NCI-H1417 (cell line): ENCODE data around the gene ATP8B4.

ENCODE experiments used
- DNase-seq, 3 experiments: peaks; one replicate each; lab custom pipeline; 2025; lab: John Stamatoyannopoulos, UW

The ATP8B4 gene

DNA sequence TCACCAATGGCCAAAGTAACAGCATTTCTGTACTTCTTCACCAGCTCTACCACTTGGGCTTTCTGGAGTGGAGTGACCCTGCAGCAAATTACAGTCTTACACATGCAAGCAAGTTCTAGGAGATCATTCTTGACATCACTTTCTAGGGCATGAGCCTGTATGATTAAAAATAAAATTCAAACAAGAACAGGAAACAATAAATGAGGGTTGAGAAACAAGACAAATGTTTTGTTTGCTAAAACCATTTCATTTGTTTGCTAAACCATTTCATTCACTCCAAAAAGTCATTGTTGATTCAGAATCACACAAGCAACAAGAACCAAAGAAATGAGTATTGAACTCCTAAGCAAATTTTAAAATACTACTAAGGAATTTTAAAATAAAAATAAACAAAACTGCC is 220.9 kb downstream of the ATP8B4 start:
- DNase-seq, result peak in 1 of 3 experiments; percentile 4

DNA sequence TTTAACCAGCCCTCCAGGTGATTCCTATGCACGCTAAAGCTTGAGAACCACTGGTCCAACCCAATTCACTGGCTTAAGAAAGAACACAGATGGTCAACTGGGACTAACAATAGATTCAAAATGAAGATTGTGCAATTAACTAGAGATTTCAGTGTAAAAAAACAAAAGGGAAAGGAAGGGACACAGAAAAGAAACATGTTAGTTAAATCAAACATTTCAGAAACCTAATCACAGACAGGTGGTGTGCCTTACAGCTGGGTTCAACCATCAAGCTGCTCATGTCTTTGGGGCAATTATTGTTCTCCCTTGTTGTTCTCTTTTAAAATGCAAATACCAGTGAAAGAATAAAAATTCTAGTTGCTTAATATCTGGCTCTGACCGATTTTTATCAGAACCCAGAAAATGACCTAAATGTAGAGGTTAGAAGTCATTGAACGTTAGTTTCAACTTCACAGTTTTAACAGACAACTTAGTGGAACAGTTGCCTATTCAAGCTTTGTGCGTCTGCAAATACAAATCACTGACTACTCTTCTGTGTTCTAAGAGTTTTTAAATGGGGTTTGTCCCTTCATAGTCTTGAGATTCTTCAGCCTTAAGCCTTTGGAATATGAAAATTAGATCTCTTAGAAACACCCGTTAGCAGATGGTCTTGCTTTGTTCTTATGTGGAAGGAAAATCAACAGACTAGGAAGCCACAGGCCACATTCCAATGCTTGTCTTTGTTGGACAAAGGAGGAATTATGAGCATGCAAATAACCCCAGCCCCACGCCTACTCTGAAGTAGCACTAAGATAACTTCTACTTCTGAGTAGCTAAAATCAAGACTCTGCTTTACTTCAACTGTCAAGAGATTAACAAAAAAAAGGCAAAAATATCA is 223.4 kb downstream of the ATP8B4 start:
- DNase-seq, result no peak

DNA sequence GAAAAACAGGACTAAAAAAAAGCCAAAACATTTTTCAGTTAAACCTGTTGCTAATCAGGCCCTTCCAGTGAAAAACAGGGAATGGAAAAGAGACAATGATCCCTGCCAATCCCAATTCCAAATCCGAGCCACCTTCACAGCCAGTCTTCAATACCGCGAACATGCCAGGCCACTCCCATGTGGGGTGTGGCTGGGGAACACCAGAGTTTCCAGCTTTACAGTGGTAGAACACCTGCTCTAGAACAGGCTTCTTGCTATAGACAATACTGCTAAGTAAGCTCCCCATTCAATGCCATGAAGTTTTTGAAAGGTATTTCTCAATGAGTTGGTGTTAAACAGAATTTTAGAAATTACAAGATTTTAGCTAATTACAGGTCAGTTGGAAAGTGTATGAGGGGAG is 228.3 kb downstream of the ATP8B4 start:
- no peak for DNase-seq

DNA sequence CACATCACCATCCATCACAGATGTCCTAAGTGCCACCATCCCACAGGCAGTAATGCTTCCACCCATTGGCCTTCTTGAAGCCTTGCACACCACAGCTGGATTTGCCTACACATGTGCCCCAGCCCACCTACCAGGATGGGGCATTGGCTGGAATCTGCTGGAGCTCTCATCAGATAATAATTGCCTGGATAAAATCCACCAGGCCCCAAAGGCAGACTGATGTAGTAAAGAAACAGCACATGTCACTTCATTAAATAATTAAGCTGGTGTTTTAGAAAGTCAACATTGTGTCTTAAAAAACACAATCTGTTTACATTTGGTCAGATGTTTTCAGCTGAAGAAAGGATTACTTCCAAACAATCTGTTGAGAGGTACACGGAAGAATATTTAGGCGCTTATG is 229.5 kb downstream of the ATP8B4 start:
- no peak for DNase-seq

DNA sequence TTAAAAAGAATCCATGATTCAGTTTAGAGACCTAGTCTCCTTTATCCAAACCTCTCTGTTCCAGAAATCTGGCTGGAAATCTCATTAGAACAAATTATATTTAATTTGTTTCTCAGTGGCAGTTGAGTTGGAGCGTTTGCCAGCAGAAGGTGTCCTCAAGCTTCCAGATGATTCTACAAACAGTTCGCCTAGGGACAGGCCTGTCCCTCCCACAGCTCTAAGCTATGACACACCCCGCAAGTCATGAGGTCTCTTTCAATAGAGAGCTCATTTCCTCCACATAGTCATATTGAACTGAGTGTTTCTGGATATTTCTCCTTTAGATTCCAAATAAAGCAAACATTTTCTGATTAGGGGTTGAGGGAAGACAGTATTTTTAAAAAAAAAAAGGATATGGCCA is 230.3 kb downstream of the ATP8B4 start:
- no peak for DNase-seq

DNA sequence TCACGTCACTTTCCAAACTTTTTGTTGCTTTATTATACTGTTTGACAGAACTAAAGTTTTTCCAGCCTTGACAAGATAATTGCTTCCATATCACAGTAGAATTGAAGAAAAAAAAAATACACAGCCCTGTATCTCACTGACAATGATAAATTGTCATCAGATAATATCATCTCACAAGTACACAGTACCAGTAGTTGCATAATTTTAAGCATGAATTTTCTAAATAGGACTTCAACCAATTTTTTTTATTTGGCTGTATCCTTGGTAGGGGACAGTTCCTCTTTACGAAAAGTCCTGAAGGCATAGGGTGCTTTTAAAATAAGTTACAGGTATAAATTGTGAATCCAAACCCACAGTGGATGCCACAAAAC is 230.7 kb downstream of the ATP8B4 start:
- DNase-seq, result no peak

DNA sequence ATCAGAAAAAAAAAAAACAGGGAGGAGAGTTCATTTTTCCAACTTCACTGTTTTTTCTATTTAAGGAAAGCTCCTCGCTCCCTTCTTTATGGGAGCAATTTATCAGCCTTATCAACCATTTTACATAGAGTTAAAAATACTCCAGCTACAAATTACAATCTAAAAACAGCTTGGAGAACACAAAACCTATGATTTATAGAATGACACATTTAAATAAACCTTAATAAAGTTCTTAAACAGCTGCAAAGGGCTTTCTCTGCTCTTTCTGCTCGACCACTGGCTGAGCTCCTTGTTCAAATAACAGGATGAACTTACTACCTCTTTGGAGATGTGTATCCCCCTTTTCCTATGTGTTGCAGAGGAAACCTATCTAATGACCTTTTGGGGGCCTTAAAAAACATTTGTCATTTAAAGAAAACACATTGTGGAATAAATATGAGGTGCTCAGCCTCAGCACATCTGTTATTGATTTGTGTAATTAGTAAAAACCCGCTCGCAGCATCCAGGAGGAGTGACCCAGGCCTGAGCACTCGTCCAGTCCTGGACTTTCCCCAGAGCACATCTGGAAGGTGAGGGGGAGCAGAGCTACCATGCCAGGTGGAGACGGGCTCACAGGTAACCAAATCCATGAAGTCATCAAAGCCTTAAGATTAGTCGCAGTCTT is 231.2 kb downstream of the ATP8B4 start:
- no peak for DNase-seq

DNA sequence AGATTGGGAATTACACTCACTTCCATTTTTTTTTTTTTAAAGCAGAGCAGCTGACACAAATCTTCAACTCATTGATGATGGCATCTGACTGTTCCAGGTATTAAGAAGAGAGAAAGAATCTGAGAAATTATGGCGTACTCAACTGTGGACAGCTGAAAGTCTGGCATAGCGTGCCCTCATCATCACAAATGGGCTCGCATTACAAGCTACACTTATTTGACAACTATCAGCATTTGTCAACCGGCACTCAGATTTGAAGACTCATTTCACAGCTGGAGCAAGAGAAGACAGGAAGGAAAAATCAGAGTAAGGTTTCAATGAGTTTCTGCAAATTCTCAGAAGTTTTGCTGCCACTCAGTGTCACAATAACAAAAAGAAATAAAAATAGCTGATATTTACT is 235.9 kb downstream of the ATP8B4 start:
- no peak for DNase-seq

DNA sequence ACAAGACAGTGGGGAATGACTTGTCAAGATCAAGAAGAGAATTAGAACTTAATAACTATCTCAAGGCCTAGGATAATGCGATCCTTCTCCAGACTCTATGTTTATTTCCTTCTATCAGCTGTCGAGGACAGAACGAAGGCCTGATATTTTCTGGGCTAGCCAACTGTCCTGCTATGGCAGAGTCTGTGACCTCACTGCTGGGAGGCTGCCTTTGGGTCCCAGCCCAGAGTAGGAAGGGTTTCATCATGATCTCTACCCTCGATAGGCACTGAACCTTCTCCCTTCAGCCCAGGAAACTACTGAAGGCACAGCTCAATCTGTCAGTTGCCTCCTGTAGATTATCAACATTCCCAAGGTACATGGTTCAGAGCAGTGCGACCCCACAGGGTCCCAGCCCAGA is 237.2 kb downstream of the ATP8B4 start:
- DNase-seq, result no peak

DNA sequence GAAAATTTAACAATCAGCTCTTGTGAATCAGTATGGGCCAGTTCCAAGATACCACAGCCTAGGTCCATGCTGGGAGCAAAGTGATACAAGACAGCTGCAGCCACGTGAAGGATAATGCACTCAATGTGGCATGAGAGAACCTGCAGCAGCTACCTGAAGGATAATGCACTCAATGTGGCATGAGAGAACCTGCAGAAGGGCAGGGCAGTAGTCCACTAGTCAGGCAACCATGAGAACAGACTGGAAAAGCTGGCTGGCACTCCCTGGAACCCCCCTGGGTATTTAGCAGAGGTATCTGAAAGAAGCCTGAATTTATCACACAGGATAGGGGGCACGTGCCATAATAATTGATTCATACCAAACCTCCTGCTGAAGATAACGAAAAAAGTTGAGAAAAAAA is 237.6 kb downstream of the ATP8B4 start:
- no peak for DNase-seq

DNA sequence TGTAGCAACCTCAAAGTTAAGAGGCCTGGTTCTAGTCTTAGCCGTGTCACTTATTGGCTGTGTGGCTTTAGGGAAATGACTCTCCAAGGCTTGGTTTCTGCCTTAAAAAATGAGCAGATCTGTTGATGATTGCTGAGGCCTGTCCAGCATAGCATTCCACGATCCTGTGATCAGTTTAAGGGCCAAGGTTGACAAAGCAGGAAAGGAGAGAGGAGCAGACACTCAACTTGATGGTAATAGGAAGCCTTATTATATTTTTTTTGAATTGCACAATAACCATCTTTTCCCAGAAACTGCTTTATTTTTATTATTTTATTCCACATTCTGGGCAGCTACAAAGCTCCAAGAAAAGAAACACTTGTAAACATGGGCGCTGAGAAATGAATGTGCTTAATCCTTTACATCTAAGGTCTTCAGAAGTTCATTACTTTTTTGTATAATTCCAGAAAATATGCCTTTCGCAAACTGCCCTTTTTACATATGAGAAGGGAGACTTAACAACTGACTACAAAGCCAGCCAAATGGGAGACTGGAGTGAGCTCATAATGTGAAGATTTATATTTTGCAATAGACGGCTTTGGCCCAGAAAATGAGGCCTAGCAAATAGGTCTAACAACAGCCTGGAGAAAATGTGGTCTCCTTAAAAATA is 241.0 kb downstream of the ATP8B4 start:
- no peak for DNase-seq

DNA sequence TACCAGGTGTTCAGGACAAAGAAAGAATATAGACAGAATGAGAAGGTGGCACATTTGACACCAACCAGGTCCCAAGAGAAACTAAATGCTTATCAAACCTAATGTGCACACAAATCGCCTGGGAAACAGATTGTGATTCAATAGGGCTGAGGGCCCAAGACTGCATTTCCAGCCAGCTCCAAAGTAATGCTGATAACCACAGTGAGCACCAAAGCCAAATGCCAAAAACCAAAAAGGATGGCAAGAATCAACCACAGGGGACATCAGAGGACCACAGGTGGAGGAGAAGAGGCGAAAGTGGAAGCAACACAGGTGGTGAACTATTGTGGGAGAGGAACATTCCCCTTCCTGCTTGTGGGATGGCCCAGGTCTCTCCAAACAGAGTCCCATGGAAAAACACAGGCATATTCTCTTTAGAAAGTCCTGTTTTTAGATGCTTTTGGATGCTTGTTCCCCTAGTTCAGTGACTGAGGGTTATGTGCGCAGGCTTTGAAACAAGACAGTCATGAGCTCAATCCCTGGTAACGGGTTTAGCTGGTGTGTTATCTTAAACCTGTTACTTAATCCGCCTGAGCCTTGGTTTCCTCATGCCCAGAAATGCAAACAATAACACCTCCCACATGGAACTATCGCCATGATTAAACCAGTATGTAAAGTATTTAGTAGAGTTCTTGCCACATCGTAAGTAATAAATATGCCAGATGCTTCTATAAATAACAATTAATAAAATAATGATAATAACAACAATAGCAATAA is 241.7 kb downstream of the ATP8B4 start:
- no peak for DNase-seq

DNA sequence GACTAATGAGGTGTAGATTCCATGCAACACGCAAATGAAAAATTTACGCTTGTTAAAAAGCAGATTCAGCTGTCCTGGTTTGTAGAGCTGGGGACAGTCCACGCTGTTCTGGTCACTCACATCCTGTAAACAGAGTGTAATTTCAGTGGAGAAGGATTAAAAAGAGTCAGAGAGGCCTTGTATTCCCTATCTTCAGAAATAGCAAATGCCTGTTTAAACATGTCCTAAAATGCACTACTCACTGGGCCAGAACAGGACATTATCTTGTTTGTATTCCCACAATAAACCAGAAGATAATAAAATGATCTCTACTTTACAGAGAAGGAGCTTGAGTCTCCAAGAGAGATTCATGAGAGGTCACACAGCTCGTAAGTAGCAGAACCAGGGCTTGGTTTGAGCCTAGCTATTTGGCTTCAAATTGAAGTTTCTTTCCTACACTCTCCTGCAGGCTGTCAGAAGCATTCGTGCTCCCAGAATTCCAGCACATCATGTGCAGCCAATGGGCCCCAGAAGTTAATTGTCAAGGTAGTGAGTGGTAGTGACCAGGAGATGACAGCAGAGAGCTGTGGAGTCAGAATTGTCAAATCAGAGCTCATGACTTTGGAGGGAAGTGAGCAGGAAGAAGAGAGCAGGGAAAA is 242.5 kb downstream of the ATP8B4 start:
- DNase-seq, result no peak

DNA sequence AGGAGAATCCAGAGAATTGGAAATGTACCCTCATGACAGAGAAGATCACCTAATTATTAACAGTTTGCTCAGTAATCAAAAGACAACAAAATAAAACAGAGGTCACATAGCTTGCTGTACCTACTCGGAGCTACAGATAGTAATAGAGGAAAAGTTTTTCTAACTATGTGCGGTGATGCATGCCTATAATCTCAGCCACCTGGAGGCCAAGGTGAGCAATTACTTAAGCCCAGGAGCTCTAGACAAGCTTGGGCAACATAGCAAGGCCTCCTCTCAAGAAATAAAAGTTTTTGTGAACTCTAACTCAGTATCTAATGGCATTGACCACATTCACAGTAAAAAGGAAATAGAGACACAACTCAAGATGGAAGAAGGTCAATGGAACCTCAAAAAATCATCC is 243.6 kb downstream of the ATP8B4 start:
- no peak for DNase-seq

DNA sequence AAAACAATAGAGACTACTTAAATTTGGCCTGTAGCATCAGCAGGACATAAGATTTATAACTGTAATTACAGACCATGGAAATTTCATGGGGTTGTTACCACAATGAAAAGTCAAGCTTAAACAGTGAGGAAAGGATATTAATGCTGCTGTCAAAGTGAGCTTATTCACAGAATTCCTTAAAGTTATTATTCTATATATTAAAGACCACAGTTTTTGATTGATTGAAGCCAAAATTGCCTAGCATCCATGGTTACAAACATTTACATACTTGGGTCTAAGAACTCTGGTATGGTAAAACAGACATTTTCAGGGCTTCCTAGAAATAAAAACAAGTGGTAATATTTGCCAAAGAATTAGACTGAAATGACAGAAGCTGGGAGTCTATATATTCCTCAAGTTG is 248.6 kb downstream of the ATP8B4 start:
- DNase-seq, result peak in 1 of 3 experiments; percentile 4

DNA sequence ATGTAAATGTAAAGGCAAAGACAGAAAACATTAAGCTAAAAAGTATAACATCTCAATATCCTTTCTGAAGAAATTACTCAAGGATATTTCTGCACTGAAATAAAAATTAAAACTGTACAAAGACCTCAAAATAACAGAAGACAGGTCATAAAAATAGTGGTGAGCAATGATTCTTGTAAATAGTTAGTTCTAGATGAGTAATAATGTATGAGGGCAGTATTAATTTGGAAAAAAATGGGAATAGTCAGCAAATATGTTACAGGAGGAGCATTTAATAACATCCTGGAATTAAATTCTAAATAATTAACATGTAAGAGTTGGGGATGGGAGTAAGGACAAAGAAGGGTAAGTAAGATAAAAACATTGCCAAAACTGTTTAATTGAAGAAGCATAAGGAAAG is 250.7 kb downstream of the ATP8B4 start:
- DNase-seq, result no peak

DNA sequence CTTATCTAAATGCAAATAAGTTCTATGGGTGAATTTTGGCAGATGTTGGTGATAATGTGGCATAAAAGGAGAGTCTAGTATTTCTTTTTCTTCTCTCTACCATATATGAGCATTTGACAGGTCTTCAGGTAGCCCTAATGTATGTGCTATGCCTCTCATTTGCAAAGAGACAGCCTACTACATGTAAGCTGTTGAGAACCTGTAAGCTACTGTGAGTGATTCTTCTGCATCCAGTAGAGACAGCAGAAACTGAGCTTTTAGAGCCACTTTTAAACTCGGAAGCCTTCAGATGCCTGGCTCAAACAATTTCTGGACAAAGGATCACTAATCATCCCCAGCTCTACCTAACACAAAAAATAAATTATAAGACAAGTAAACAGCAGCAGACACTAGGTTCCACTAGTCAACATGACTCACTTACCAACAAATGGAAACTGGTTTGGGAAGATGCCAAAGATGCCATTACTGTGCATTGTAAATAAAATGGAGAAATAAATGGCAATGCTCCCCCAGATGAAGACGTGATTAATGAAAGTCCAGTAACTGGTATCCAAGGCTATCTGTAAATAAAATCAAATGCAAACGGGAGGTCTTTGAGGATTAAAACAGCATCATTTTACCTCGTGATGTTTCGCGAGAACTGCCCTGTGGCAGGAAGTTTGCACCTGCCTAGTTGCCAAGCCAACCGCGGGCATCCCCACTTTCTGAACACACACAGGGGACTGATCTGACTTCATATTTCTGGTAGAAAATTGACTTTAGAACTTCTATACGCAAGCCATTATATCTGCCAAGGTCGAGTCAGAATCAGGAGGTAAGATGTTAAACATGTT is 252.9 kb downstream of the ATP8B4 start:
- DNase-seq, result no peak

DNA sequence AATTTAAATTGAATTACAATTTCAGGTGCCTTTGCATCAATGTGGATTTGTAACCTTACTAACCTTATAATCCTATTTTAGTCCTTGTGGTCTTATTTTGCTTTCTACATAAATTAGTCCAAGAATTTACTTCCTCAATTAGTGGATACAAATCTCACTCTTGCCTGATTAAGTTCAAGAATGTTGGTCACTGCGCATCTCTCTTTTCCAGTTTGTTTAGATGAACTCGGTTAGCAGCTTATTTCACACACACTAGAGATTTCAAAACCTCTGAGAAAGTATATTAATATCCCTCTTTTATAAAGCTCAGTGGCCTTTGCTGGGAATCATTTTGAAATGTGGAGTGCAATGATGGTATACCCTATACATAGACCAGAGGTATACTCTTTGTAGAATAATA is 254.8 kb downstream of the ATP8B4 start:
- no peak for DNase-seq

DNA sequence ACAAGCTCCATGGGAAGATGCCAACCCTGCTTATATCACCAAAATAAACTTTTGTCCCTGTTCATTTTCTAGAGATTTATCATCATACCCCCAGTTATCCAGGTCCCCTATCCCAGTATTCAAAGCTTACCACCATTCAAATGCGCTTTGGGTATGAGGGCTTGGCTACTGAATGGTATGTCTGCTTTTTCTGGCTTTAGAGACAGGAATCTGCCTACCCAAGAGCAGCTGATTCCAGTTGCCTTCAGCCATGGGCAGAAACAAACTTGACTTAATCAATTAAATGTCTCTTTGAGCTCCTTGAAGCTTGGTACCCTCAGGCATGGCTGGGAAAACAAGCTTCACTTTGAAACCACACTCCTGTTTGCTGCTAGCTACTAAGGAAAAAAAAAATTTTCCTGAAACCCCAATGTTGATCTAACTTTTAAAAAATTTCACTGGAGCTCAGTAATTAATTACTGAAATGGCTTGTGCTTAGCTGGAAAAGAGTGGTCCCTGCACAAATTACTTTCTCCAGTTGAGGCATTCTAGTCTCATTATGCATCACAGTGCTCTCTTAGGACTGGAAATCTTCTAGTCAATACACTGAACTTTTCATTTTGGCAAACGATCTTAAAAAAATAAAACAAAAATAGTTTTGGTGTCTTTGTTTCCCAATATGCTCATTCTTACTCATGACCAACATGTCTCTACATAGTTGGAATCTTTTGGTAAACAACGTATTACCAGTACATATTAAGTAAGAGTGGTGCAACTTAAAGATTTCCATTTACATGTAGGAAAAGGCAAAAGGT is 255.4 kb downstream of the ATP8B4 start:
- DNase-seq, result no peak

DNA sequence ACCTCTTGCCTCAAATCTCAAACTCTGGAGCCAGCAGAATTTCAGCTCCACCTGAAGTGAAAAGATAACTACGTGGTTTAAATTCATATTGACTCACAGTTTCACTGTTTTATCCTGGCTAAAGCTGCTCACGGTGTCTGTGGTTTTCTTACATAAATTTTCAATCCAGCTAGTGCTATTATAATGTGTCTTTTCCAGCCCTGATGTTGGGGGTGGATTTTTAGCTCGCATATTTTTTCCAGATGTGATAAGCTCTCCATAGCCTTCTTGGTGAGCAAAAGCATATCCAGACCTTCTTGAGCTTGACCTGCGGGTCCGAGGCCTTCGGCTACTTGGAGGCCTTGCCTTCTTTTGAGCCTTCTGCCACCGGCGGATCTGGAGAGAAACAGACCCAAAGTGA is 258.9 kb downstream of the ATP8B4 start:
- DNase-seq, result no peak
